GM18517 (cell line): Measurements from ENCODE around the gene BCAR3.

Experiments used
- ATAC-seq: cut with Tn5 transposase; IDR thresholded peaks from one replicate; pipeline ENCODE4 v1.9.1; 2021; ENCODE audit warnings: mild to moderate bottlenecking, moderate library complexity; ENCODE audit not compliant: unreplicated experiment

BCAR3 gene

DNA sequence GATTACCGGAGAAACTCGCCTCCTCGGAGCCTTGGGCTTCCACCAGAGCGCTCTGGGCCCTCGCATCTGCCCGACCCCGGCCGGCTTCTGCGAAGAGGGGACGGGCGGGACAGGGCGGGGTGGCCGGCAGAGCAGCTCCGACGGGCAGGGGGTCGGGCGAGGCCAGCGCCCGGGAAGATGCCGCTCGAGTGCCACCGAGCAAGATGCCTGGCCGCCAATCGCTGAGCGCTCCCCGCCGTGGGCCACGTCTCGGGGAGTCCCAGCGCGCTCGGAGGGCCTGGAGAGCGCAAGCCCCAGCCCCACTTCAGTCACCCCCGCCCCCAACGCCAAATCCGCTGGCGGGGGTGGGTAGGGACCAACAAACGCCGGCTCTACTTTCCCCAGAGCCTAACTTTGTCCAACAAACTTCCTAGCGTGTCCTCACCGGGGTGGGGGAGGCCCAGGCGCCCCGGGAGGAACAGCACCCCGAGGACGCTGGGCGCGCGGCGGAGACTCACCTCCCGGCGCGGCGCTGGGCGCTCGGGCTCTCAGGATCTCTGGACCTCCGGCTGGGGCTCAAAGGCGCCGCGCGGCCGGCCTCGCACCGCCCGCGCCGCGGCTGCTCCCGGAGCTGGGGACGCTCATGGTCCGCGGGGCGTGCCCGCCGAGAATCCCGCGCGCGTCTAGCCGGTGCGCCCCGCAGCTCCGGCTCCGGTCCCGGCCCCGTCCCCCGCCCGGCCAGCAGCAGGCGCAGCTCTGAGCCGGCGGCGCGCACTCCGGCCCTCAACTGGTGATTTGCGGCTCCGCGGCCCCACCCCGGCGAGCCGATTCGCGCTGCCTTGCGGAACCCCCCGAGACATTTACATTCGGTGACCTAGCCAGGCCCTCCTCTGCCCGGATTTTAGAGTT is at the start of gene BCAR3:
TSS of gene BCAR3 (minus strand) at position 737 of the 888 bp plus-strand sequence. CDS start 6,907 bp downstream, outside the sequence.
- peak; percentile 66 for ATAC-seq

DNA sequence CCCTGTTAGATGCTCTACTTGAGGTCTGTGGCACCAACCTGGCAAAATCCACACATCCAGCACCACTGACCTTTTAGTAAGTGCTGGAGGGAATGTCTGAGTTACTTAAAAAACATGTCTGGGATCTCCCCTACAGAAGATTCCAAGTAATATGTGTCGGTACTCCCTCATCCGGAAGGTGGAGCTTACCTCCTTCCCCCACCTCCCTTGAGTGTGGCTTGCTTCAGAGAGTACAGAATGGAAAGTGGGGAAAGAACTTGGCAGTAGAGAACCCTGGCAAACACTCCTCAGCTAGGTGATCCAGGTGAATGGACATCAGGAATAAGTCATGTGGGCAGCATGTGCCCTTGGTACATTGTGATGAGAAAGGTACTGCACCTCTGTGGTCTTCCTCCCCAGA is 49.0 kb upstream of the BCAR3 start:
- ATAC-seq = no peak

GRCh38 chr1:93729906-93730305 is 48.3 kb upstream of the BCAR3 start:
- ATAC-seq = no peak

- ATAC-seq = no peak
Observed at GRCh38 chr1:93729502-93729901, 47.9 kb upstream of the BCAR3 start.

DNA sequence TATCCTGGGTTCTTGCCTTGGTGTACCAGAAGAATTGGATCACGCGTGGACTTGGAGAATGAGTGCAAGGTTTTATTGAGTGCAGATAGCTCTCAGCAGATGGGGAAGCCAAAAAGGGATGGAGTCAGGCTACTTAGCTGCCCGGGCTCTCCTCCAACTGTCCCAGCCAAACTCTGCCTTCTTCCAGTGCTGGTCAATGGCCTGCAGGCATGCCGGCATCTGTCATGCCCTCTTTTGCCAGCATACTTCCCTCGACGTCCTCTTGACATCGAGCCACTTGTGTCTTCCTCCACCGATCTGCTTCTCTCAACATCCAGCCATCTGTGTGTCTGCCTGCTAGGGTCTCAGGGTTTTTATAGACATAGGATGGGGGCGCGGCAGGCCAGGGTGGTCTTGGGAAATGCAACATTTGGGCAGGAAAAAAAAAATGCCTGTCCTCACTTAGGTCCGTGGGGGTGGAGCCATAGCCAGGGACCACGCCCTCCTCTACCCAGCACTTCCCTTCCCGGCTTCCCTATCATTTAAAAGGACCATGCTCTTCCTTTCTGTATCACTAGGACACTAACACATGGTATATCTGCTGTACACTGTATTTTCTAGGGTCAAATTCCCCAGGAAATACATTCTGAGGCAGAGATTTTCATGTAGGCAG is 47.0 kb upstream of the BCAR3 start:
- ATAC-seq = no peak

GRCh38 chr1:93723733-93724270 is 42.2 kb upstream of the BCAR3 start:
- ATAC-seq = no peak

GRCh38 chr1:93723110-93723509 is 41.5 kb upstream of the BCAR3 start:
- no peak for ATAC-seq

- ATAC-seq = no peak
Observed at GRCh38 chr1:93722081-93723031, 40.7 kb upstream of the BCAR3 start.

DNA sequence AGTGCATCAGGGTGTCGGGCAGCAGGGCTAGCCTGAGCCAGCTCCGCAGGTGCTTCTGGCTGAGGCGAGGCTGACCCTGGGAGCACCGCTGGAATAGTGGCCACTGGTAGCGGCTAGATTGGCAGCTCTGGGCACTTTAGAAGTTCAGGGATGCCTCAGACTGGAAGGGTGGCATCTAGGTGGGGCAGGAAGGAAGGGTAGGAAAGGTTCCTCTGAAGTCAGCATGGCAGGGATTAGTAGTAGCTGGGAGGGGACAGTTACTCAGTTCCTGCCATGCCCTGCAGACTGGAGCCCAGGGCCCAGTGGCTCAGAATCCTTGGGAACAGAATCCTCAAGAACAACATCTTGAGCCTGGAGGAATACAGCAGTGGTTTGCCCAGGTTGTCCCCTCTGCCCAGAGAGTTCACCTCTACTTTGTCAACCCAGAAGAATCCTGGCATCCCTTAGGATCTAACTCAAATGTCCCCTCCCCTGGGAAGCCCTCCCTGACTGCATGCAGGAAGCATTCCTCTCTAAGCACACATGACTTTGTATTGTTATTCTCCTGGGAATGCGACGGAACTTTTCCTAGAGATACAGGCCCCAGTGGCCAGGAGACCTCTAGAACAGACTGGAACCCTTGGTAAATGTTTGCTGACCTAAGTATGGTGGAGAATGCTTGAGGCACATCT is 39.5 kb upstream of the BCAR3 start:
- no peak for ATAC-seq

GRCh38 chr1:93717640-93718039 is 36.0 kb upstream of the BCAR3 start:
- no peak for ATAC-seq

DNA sequence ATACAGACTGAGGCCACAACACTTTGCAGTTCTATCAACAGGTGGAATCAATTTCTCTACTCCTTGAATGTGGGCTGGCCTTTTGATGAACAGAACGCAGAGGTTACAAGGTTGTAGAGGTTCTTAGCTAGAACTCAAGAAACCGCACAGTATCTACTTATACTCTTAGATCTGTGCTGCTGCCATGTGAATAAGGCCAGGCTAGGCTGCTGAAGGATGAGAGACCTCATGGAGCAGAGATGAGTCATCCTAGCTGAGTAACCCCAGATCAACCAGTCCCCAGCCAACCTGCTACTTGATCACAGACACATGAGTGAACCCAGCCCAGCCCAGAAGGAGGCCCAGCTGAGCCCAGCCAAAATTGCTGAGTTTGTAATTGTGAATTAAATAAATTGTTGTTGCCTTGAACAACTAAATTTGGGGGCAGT is 35.3 kb upstream of the BCAR3 start:
- peak; percentile 59 for ATAC-seq

DNA sequence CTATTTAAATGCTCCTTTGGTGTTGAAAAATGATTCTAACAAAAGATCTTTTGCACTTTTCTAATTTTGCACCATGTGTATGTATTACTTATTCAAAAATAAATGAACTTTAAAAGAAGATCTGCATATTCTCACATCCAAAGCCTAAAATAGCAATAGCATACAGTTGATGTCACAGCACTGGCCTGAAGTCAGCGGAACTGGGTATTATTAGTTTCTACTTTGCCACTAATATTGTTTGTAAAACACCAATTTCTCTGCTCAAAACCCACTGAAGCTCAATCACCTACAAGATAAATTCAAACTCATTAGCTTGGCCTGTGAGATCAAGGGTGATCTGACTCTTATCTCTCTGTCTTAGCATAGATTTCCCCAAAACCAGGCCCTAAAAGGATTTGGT is 34.5 kb upstream of the BCAR3 start:
- ATAC-seq = peak; percentile 30

DNA sequence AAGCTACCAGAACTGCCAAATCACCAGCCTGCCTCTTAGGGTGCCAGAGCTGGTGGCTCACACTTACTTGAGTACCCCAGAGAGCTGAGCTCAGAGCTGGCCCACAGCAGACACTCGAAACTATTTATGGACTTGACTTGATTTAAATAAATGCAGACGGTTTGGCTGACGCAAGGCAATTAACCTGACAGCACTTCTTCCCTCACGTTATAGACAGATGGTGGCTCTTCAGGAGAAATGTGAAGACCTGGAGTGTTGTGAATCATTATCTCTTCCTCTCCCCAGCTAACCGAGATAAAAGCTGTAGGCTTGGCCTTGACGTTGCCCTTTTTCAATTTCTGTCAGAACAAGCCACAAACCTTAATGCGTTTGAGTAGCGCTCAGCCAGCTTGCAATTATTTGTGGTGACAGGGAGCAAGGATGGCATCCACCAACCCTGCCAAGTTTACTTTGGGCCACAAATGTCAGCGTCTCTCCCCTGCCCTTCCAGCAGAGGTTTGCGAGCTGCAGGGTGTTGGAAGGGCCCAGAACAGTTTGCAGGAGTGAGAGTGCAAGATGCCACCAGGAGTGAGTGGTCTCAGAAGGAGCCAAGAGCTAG is 34.0 kb upstream of the BCAR3 start:
- peak; percentile 61 for ATAC-seq

GRCh38 chr1:93714356-93714755 is 32.7 kb upstream of the BCAR3 start:
- no peak for ATAC-seq

DNA sequence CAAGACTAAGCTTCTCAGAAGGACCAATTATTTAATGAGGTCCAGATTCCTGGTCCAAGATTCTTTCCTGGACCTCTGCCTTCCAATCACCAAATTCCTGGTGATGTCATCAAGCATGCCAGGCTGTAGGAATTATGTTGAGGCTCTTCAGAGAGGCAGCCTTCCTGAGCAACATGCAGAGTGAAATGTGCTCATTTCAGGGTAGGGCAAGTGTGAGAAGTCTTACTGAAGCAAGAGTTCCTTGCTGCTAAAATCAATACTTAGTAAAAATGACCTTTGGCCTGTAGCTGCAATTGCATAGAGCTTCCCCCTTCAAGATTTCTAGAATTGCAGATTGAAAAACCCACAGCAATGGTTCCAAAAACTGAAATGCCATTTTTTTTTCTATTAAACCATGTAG is 31.7 kb upstream of the BCAR3 start:
- ATAC-seq = no peak

- no peak for ATAC-seq
Observed at GRCh38 chr1:93712741-93713140, 31.1 kb upstream of the BCAR3 start.

GRCh38 chr1:93710499-93711453 is 29.1 kb upstream of the BCAR3 start:
- no peak for ATAC-seq

DNA sequence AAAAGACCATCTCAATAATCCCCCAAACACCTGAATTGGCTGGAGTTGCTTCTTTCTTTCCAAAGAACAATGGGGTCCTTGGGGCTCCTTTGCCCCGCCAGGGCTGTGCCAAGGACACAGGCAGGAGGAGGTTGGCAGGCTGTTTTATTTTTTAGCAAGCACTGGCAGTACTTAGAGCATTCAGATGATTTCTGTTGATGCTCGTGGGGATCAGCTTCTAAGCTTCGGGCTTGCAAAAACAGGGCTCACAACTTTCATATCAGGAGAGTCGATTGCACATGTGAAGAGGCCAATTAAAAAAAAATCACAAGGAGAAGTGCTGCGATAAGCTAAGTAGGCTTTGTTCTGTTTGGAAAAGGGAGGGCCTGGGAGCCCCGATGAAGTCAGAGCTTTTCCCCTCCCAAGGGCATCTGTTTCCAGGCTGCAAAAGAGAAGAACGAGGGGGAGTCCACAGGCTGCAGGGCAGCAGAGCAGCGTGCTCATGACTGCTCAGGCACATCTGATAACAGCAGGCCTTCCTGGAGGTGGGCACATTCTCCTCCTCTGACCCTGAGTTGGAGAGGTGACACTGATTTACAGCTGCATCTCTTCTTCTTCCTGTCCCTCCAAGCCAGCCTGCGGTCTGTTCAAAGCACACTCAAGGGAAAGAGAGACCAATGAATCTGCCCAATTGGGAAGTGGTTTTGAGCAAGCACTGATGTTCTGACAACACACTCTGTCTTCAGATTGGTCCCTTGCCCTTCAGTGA is 27.3 kb upstream of the BCAR3 start:
- ATAC-seq = no peak
